ENCODE results near the gene NUB1.

DNA sequence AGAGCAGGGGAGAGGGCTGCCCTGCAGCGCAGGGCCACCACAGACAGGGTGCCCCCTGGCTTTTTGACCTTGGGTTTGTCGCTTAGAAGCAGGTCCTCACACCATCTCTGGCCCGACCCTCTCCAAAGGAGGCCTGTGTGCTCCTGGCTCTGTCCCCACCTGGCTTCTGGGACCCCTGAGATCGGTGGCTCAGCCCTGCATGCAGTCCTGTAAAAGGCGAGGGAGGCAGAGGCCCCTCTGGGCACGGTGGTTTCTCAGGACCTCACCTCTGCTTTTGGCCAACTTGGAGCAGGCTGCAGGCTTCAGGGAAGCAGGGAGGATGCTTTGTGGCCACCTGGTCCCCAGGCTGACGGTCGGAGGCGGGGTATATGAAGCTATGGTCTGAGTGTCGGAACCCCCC is 46.8 kb downstream of the NUB1 start:
- TF ChIP-seq CTCF (optimal IDR thresholded peaks at IDR 0.05 in 1 of 3, IDR thresholded peaks at IDR 0.05 in 1 of 3, conservative IDR thresholded peaks at IDR 0.05 in 1 of 3; ENCODE audit: extremely low read depth in 1 of 3, insufficient read depth in 2 of 3, low read length in 3 of 3): no peak
- TF ChIP-seq EZH2 (IDR thresholded peaks at IDR 0.05; ENCODE audit: low read length): no peak
